Thyroid gland (tissue), 4 donors: Measurements from ENCODE around the gene MYOF. TPM values are rescaled to one million over a fixed set of nuclear protein-coding genes. Genes with fewer than 3 reads are reported as not detected.

Source experiments
- DNase-seq, 2 donors: peaks; one replicate each; pipeline ENCODE4 v3.0.0-alpha.2; 2019
- H3K27ac ChIP-seq, 3 donors: fragments of 200-600 bp; sonication (generic); 1 replicate in 2 of 3; 2 replicates in 1 of 3; pipeline ENCODE4 v1.5.1; 2016 to 2019; ENCODE audit warnings: mild to moderate bottlenecking in 1 of 3, moderate library complexity in 1 of 3
- H3K27me3 ChIP-seq: fragments of 200-600 bp; sonication (generic); one replicate; pipeline ENCODE4 v1.5.1; 2019
- H3K36me3 ChIP-seq, 2 donors: fragments of 200-600 bp; sonication (generic); one replicate each; pipeline ENCODE4 v1.5.1; 2016 to 2019
- H3K4me1 ChIP-seq, 2 donors: fragments of 200-600 bp; sonication (generic); one replicate each; pipeline ENCODE4 v1.5.1; 2017 to 2019
- H3K4me3 ChIP-seq, 3 donors: fragments of 200-600 bp; sonication (generic); replicated peaks in 1 of 3; 1 replicate in 2 of 3; 2 replicates in 1 of 3; pipeline ENCODE4 v1.5.1; 2016; ENCODE audit warnings: mild to moderate bottlenecking in 1 of 3
- H3K9me3 ChIP-seq: fragments of 200-600 bp; sonication (generic); one replicate; pipeline ENCODE4 v1.5.1; 2017
- CTCF ChIP-seq, 6 experiments: fragments of 200-600 bp in 3 of 6; fragments of 450-650 bp in 3 of 6; sonication (generic) in 3 of 6; IDR thresholded peaks; one replicate each; pipeline ENCODE4 v1.5.1; 2016 to 2019; ENCODE audit warnings: antibody characterized with exemption in 6 of 6, mild to moderate bottlenecking in 2 of 6, inconsistent platforms in 1 of 6, moderate library complexity in 1 of 6
- POLR2A ChIP-seq, 2 donors: fragments of 450-650 bp; IDR thresholded peaks; one replicate each; pipeline ENCODE4 v1.6.1; 2017; ENCODE audit warnings: antibody characterized with exemption in 2 of 2, mild to moderate bottlenecking in 2 of 2, moderate library complexity in 1 of 2
- WGBS, 2 donors: methylation state at CpG; one replicate each; pipeline ENCODE4 v1.1.5; 2017; 5-methylcytosine and 5-hydroxymethylcytosine counted together
- intact Hi-C: fragments of 100-400 bp; cut with DNase I; formaldehyde crosslinking; loops from one replicate; pipeline ENCODE4 v1.15.1; 2023
- total RNA-seq, 4 donors: library from RNA; depleted of rRNA; stranded (reverse); fragments of >200 nt; gene quantifications; one replicate each; pipeline ENCODE4 v1.2.3, GENCODE V29; 2016

The MYOF gene
- total RNA-seq, 4 donors from 2014 or later = 72.3 to 210 (median 118) TPM

DNA sequence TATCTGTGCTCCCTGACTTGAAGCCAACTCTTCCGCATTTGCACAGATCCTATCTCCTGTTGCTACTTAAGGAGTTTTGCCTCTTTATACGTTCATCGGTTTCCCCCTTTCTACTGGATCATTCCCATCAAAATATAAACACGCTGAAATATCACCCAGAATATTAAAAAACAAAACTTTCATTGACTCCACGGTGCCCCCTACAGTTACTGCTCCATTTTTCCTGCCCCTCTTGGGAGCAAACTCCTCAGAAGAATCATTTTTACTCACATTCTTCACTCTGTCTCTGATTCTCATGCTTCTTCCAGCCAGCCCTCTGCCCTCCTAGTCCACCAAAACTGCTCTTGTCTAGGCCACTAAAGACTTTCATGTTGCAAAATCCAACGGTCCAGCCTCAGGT is 66.4 kb downstream of the MYOF start:
- Histone ChIP-seq H3K27ac (peak overlapping the region; percentile 0 to 90 (median 80)), H3K9me3 (no peaks in the 10 kb centered on the region), H3K27me3 (no peaks in the 10 kb centered on the region), H3K4me1 (peaks cover 26 to 39% of the 10 kb centered on the region in 2 donors), H3K36me3 (no peaks in the 10 kb centered on the region), H3K4me3 (no peak overlapping the region)
- 72 to 74% methylated on average over 6 of the region's 6 CpGs for WGBS, 2 donors
- intact Hi-C loops = loop anchor here (10.0 kb wide), 1 partner anchor 59 kb away; no protein-coding TSS in a partner anchor
- DNase-seq = no peak
- TF ChIP-seq CTCF (IDR thresholded peaks at IDR 0.05) (no peak), POLR2A (IDR thresholded peaks at IDR 0.05) (no peak)

GRCh38 chr10:93413252-93413689 is 68.9 kb downstream of the MYOF start:
- Histone ChIP-seq H3K4me3 (no peak overlapping the region), H3K27ac (no peak overlapping the region)
- 63 to 69% methylated on average over 3 of the region's 3 CpGs for WGBS, 2 donors

DNA sequence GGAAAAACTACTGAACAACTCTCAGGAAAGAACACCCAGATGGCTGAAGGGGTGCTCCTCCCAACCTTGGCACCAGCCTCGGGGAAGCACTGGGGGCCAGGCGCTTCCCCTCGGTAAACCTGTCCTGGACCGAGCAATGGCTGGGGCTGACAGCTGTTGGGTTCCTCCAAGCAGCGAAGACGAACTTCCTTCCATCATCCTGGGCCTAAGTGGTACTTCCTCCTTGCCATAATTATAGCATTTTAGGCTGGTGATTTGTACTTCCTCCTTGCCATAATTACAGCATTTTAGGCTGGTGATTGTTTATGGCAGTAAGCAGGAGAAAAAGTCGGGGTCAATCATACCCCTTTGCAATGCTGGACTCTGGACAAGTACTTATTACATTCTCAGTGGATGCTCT is 69.3 kb downstream of the MYOF start:
- Histone ChIP-seq H3K4me3 (no peak overlapping the region), H3K27ac (no peak overlapping the region), H3K27me3 (no peaks in the 10 kb centered on the region), H3K9me3 (no peaks in the 10 kb centered on the region), H3K36me3 (peaks cover 0 to 3% of the 10 kb centered on the region in 2 donors), H3K4me1 (peaks cover 12% of the 10 kb centered on the region in 2 donors)
- no peak for TF ChIP-seq CTCF (IDR thresholded peaks at IDR 0.05)
- TF ChIP-seq POLR2A (IDR thresholded peaks at IDR 0.05) = no peak
- WGBS, 2 donors = 70 to 83% methylated on average over 7 of the region's 7 CpGs
- DNase-seq = no peak
- intact Hi-C loops = loop anchor here (10.0 kb wide), 1 partner anchor 62 kb away; no protein-coding TSS in a partner anchor

More at GRCh38 chr10:93413252-93413689, 68.9 kb downstream of the MYOF start:
- no peaks in the 10 kb centered on the region for H3K9me3 ChIP-seq
- peaks cover 14 to 15% of the 10 kb centered on the region in 2 donors for H3K4me1 ChIP-seq
- intact Hi-C loops = loop anchor here (10.0 kb wide), 1 partner anchor 62 kb away; no protein-coding TSS in a partner anchor
- H3K36me3 ChIP-seq = peaks cover 0 to 3% of the 10 kb centered on the region in 2 donors
- no peak for DNase-seq
- no peaks in the 10 kb centered on the region for H3K27me3 ChIP-seq
- TF ChIP-seq CTCF (IDR thresholded peaks at IDR 0.05) (no peak), POLR2A (IDR thresholded peaks at IDR 0.05) (no peak)

DNA sequence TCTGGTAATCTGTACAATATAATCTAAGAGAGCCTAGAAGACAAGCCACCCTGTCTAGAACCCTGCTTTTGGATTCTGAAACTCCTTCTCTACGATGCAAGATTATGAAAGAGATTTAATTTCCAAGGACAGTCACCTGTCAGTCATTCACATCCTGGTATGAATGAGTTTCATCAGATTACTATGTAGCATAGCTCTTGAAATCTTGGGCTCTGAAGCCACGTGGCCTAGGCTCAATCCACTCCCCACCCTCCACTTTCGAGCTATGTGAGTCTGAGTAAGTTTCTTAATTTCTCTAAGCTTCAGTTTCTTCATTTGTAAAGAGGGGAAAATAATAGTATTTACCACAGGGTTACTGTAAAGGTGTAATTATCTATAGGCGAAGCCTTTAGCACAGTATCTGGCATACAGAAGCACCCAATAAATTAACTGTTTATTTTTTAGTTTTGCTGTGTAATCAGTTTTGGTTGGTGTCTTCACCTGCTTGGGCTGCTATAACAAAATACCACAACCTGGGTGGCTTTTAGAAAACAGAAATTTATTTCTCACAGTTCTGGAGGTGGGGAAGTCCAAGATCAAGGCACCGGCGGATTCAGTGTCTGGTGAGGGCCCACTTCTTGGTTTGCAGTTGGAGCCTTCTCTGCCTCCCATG is 71.3 kb downstream of the MYOF start:
- TF ChIP-seq POLR2A (IDR thresholded peaks at IDR 0.05) (no peak), CTCF (IDR thresholded peaks at IDR 0.05) (no peak)
- no peaks in the 10 kb centered on the region for H3K9me3 ChIP-seq
- intact Hi-C loops = loop anchor here (10.0 kb wide), 1 partner anchor 64 kb away; no protein-coding TSS in a partner anchor
- 78 to 82% methylated on average over 6 of the region's 6 CpGs for WGBS, 2 donors
- no peak overlapping the region for H3K4me3 ChIP-seq
- peaks cover 0 to 3% of the 10 kb centered on the region in 2 donors for H3K36me3 ChIP-seq
- H3K27me3 ChIP-seq = no peaks in the 10 kb centered on the region
- no peak overlapping the region for H3K27ac ChIP-seq
- H3K4me1 ChIP-seq = no peaks in the 10 kb centered on the region
- DNase-seq = no peak

GRCh38 chr10:93408783-93409182 is 73.4 kb downstream of the MYOF start:
- H3K36me3 ChIP-seq = peaks cover 1 to 3% of the 10 kb centered on the region in 2 donors
- WGBS, 2 donors = 80 to 84% methylated on average over 8 of the region's 8 CpGs
- no peaks in the 10 kb centered on the region for H3K27me3 ChIP-seq
- intact Hi-C loops = no loop called here
- DNase-seq = no peak
- H3K27ac ChIP-seq = no peak overlapping the region
- no peaks in the 10 kb centered on the region for H3K4me1 ChIP-seq
- no peaks in the 10 kb centered on the region for H3K9me3 ChIP-seq
- no peak overlapping the region for H3K4me3 ChIP-seq
- no peak for TF ChIP-seq POLR2A (IDR thresholded peaks at IDR 0.05)
- TF ChIP-seq CTCF (IDR thresholded peaks at IDR 0.05) = no peak
